Measurements from ENCODE around the gene PLEKHG4B. TPM values are rescaled to one million over a fixed set of nuclear protein-coding genes. Genes with fewer than 3 reads are reported as not detected.

The PLEKHG4B gene
- total and polyA plus RNA-seq, 2 of the 8 experiments (the other 6 are each of a cell fraction or from before 2014, with no cell fraction given): 31.1 to 43.6 TPM

DNA sequence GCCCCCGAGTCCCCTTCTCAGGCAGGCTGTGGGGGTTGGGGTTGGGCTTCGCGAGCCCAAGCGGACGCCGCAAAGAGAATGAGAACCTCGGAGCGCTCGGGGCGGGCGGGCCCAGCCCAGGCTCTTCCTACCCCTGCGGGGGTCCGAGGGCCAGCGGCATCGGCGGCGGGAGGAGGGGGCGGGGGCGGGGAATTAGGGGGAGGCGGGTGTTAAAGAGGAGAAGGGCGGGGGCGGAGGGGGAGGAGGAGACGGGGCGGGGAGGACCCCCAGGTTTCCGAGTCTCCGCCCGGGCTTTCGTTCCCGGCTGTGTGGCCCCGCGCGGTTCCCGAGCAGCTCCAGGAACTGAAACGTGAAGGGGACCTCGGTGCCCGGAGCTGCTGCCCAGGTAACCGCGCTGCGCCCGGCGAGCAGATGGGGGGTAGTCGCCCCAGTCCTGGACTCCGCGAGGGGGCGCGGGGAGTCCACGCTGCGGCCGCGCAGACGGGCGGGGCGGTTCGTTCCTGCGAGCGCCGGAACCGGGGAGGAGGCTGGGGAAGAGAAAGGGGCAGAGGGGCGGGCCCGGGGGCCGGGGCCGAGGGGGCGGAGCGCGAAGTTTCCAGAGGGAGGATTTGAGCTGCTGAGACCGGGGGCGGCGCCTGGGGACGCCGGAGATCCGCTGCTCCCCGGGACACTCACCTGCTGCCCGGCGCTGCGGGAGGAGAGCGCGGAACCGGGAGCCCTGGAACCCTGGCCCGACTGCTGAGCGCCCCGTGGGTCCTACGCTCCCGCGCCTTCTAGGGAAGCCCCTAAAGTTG lies 38.4 kb upstream of the PLEKHG4B start (continued):
- no peak for TF ChIP-seq GTF2F1 (IDR thresholded peaks at IDR 0.05; ENCODE audit: borderline replicate concordance, low read depth, low read length)
- peak; percentile 55; the same call in 1 of the 2 replicates for TF ChIP-seq TAF1 (IDR thresholded peaks at IDR 0.05; ENCODE audit: low read depth, low read length)
- 0 out of 2 replicates have a peak, but pooled peaks have one; percentile 4 for TF ChIP-seq SP1 (IDR thresholded peaks at IDR 0.05; ENCODE audit: low read depth, low read length)
- TF ChIP-seq ASH2L (IDR thresholded peaks at IDR 0.05; ENCODE audit: low read length): peak; percentile 40
- TF ChIP-seq TBP (IDR thresholded peaks at IDR 0.05; ENCODE audit: low read depth, low read length): peak; percentile 21; the same call in 1 of the 2 replicates
- TF ChIP-seq POLR2AphosphoS5 (IDR thresholded peaks at IDR 0.05; ENCODE audit: low read depth, low read length): peak; percentile 65
- TF ChIP-seq, protein P1, sequence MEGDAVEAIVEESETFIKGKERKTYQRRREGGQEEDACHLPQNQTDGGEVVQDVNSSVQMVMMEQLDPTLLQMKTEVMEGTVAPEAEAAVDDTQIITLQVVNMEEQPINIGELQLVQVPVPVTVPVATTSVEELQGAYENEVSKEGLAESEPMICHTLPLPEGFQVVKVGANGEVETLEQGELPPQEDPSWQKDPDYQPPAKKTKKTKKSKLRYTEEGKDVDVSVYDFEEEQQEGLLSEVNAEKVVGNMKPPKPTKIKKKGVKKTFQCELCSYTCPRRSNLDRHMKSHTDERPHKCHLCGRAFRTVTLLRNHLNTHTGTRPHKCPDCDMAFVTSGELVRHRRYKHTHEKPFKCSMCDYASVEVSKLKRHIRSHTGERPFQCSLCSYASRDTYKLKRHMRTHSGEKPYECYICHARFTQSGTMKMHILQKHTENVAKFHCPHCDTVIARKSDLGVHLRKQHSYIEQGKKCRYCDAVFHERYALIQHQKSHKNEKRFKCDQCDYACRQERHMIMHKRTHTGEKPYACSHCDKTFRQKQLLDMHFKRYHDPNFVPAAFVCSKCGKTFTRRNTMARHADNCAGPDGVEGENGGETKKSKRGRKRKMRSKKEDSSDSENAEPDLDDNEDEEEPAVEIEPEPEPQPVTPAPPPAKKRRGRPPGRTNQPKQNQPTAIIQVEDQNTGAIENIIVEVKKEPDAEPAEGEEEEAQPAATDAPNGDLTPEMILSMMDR (IDR thresholded peaks at IDR 0.05; ENCODE audit: control extremely low read depth in 1 of 3, insufficient read depth in 1 of 3, low read depth in 1 of 3, low read length in 3 of 3): peak in 1 of 3 experiments; percentile 23; a peak in 1 of 4 replicates
- TF ChIP-seq EP300 (IDR thresholded peaks at IDR 0.05; ENCODE audit: borderline replicate concordance in 1 of 2, low read depth in 2 of 2, low read length in 2 of 2): no peak
- peak; percentile 83 for TF ChIP-seq PHF8 (conservative IDR thresholded peaks at IDR 0.05; ENCODE audit: low read depth, low read length)
